IMR-90 (cell line): ENCODE measurements around the gene THADA. TPM values are rescaled to one million over a fixed set of nuclear protein-coding genes. Genes with fewer than 3 reads are reported as not detected.

ENCODE experiments used
- ATAC-seq: fragments of 200-7000 bp; cut with Tn5 transposase; 2 replicates; pipeline ENCODE4 v1.9.1; 2020; ENCODE audit warnings: low read depth, mild to moderate bottlenecking, moderate library complexity
- BruUV-seq: library from RNA; stranded (reverse); fragments of 400-500 nt; replicated peaks from 2 replicates; lab custom pipeline; 2021; lab: Mats Ljungman, UMichigan
- CTCF ChIA-PET: fragments of 300-600 bp; formaldehyde crosslinking; extraction: SDS; loops from one replicate; lab custom pipeline; 2021; ENCODE audit warnings: antibody characterized with exemption; lab: Yijun Ruan, JAX
- POLR2A ChIA-PET: fragments of 300-600 bp; sonication (Branson Sonifier 250); formaldehyde crosslinking; loops from one replicate; lab custom pipeline; 2022; ENCODE audit warnings: antibody characterized with exemption; ENCODE audit not compliant: unreplicated experiment; lab: Charles Lee
- DNase-seq: peaks from one replicate; pipeline ENCODE4 v3.0.0; 2013
- H2AFZ ChIP-seq: replicated peaks from 2 replicates; pipeline ENCODE3; 2013; ENCODE audit warnings: low read length, mild to moderate bottlenecking; ENCODE audit not compliant: poor library complexity
- H2AK5ac ChIP-seq: 2 replicates; pipeline ENCODE4 v1.6.1; 2013; ENCODE audit warnings: low read depth, low read length, inconsistent platforms
- H2AK9ac ChIP-seq: replicated peaks from 2 replicates; pipeline ENCODE3; 2013; ENCODE audit warnings: mild to moderate bottlenecking, low read depth, low read length, moderate library complexity; ENCODE audit not compliant: poor library complexity
- H2BK120ac ChIP-seq: 2 replicates; pipeline ENCODE4 v1.6.1; 2013; ENCODE audit warnings: low read depth, low read length, inconsistent platforms
- H2BK15ac ChIP-seq: 3 replicates; pipeline ENCODE4 v1.6.1; 2013; ENCODE audit warnings: low read depth, low read length, inconsistent platforms
- H2BK20ac ChIP-seq: 2 replicates; pipeline ENCODE4 v1.6.1; 2013; ENCODE audit warnings: low read depth, mild to moderate bottlenecking, inconsistent platforms, low read length, moderate library complexity
- H2BK5ac ChIP-seq: 2 replicates; pipeline ENCODE4 v1.6.1; 2013; ENCODE audit warnings: mild to moderate bottlenecking, low read depth, low read length, inconsistent platforms; ENCODE audit not compliant: poor library complexity, severe bottlenecking
- H3K14ac ChIP-seq: replicated peaks from 2 replicates; pipeline ENCODE4 v1.6.1; 2013; ENCODE audit warnings: low read depth, low read length, inconsistent platforms
- H3K18ac ChIP-seq: 2 replicates; pipeline ENCODE4 v1.6.1; 2013; ENCODE audit warnings: low read depth, low read length, control low read depth
- H3K23ac ChIP-seq: 2 replicates; pipeline ENCODE4 v1.6.1; 2013; ENCODE audit warnings: low read depth, low read length, inconsistent platforms
- H3K27ac ChIP-seq: 2 replicates; pipeline ENCODE4 v1.5.1; 2013; ENCODE audit warnings: mild to moderate bottlenecking, control low read depth, low read length; ENCODE audit not compliant: insufficient read depth
- H3K27me3 ChIP-seq: 2 replicates; pipeline ENCODE4 v1.6.1; 2013; ENCODE audit warnings: low read length; ENCODE audit not compliant: control insufficient read depth, insufficient read depth
- H3K36me3 ChIP-seq: 2 replicates; pipeline ENCODE4 v1.6.1; 2013; ENCODE audit warnings: low read length, mixed read lengths; ENCODE audit not compliant: control insufficient read depth, insufficient read depth
- H3K4ac ChIP-seq: 2 replicates; pipeline ENCODE4 v1.6.1; 2013; ENCODE audit warnings: low read depth, low read length, inconsistent platforms
- H3K4me1 ChIP-seq: 2 replicates; pipeline ENCODE4 v1.6.1; 2013; ENCODE audit warnings: low read length, mixed read lengths; ENCODE audit not compliant: control insufficient read depth, insufficient read depth
- H3K4me2 ChIP-seq: 2 replicates; pipeline ENCODE4 v1.6.1; 2013; ENCODE audit warnings: low read depth, mild to moderate bottlenecking, control low read depth, low read length, moderate library complexity
- H3K4me3 ChIP-seq: 2 replicates; pipeline ENCODE4 v1.5.1; 2013; ENCODE audit warnings: low read depth, mild to moderate bottlenecking, control low read depth, low read length, moderate library complexity; ENCODE audit not compliant: insufficient read depth
- H3K56ac ChIP-seq: 2 replicates; pipeline ENCODE4 v1.6.1; 2013; ENCODE audit warnings: low read length, inconsistent platforms; ENCODE audit not compliant: insufficient read depth; ENCODE audit errors: extremely low read depth
- H3K79me1 ChIP-seq, 2 experiments: 2 replicates each; pipeline ENCODE4 v1.6.1; 2013; ENCODE audit warnings: low read length in 2 of 2, inconsistent platforms in 1 of 2, low read depth in 1 of 2
- H3K9ac ChIP-seq: 2 replicates; pipeline ENCODE4 v1.6.1; 2013; ENCODE audit warnings: low read depth, low read length, control low read depth
- H3K9me1 ChIP-seq: 2 replicates; pipeline ENCODE4 v1.6.1; 2013; ENCODE audit warnings: low read length, inconsistent platforms; ENCODE audit not compliant: insufficient read depth
- H3K9me3 ChIP-seq: 2 replicates; pipeline ENCODE4 v1.6.1; 2013; ENCODE audit warnings: low read length; ENCODE audit not compliant: control insufficient read depth, insufficient read depth
- H4K20me1 ChIP-seq: 2 replicates; pipeline ENCODE4 v1.6.1; 2013; ENCODE audit warnings: low read length, inconsistent platforms; ENCODE audit not compliant: insufficient read depth
- H4K5ac ChIP-seq: 2 replicates; pipeline ENCODE4 v1.6.1; 2013; ENCODE audit warnings: mild to moderate bottlenecking, low read depth, low read length, control low read depth
- H4K8ac ChIP-seq, 2 experiments: 2 replicates each; pipeline ENCODE4 v1.6.1; 2013; ENCODE audit warnings: low read depth in 2 of 2, low read length in 2 of 2, control low read depth in 1 of 2, inconsistent platforms in 1 of 2
- H4K91ac ChIP-seq: 2 replicates; pipeline ENCODE4 v1.6.1; 2013; ENCODE audit warnings: low read depth, low read length, inconsistent platforms; ENCODE audit not compliant: insufficient read depth
- CEBPB ChIP-seq: IDR thresholded peaks from 2 replicates; pipeline ENCODE4 v1.6.1; 2012; ENCODE audit warnings: low read depth, low read length, improper control_type of control experiment
- CHD1 ChIP-seq: IDR thresholded peaks from 2 replicates; pipeline ENCODE4 v1.6.1; 2012; ENCODE audit warnings: low read depth, low read length, improper control_type of control experiment
- CTCF ChIP-seq: conservative IDR thresholded peaks from 2 replicates; pipeline ENCODE4 v1.5.1; 2012; ENCODE audit warnings: mild to moderate bottlenecking, low read depth, low read length, improper control_type of control experiment
- ELK1 ChIP-seq: fragments of 150-350 bp; IDR thresholded peaks from 2 replicates; pipeline ENCODE4 v1.6.1; 2016; ENCODE audit warnings: low read depth, mild to moderate bottlenecking, low read length, moderate library complexity, borderline replicate concordance
- FOS ChIP-seq: fragments of 150-350 bp; IDR thresholded peaks from 2 replicates; pipeline ENCODE4 v1.6.1; 2016; ENCODE audit warnings: low read depth, low read length
- MAFK ChIP-seq: IDR thresholded peaks from 2 replicates; pipeline ENCODE4 v1.6.1; 2012; ENCODE audit warnings: low read depth, low read length, improper control_type of control experiment
- MXI1 ChIP-seq: IDR thresholded peaks from 2 replicates; pipeline ENCODE4 v1.6.1; 2012; ENCODE audit warnings: low read depth, mild to moderate bottlenecking, low read length, moderate library complexity, borderline replicate concordance
- NFE2L2 ChIP-seq: fragments of 150-350 bp; IDR thresholded peaks from 2 replicates; pipeline ENCODE4 v1.6.1; 2016; ENCODE audit warnings: low read depth, mild to moderate bottlenecking, low read length
- POLR2A ChIP-seq: IDR thresholded peaks from 2 replicates; pipeline ENCODE4 v1.6.1; 2012; ENCODE audit warnings: mild to moderate bottlenecking, low read depth, low read length
- RAD21 ChIP-seq: IDR thresholded peaks from 2 replicates; pipeline ENCODE4 v1.6.1; 2012; ENCODE audit warnings: low read length, improper control_type of control experiment
- RCOR1 ChIP-seq: IDR thresholded peaks from 2 replicates; pipeline ENCODE4 v1.6.1; 2012; ENCODE audit warnings: mild to moderate bottlenecking, low read length, improper control_type of control experiment; ENCODE audit not compliant: insufficient replicate concordance
- RFX5 ChIP-seq: IDR thresholded peaks from 2 replicates; pipeline ENCODE4 v1.8.0; 2012; ENCODE audit warnings: low read depth, mild to moderate bottlenecking, low read length, moderate library complexity
- SMC3 ChIP-seq: fragments of 150-350 bp; IDR thresholded peaks from 2 replicates; pipeline ENCODE4 v1.6.1; 2016; ENCODE audit warnings: low read depth, mild to moderate bottlenecking, antibody characterized with exemption, low read length, moderate library complexity
- USF2 ChIP-seq: fragments of 150-350 bp; IDR thresholded peaks from 2 replicates; pipeline ENCODE4 v1.6.1; 2017; ENCODE audit warnings: mild to moderate bottlenecking, antibody characterized with exemption, low read length, low read depth
- WGBS, 2 experiments: methylation state at CpG; one replicate each; pipeline versions ENCODE4 v1.1.5 to v1.1.7; 2013; ENCODE audit warnings: missing lambda C conversion rate in 2 of 2; ENCODE audit not compliant: insufficient read length in 1 of 2; ENCODE audit errors: extremely low coverage in 2 of 2; 5-methylcytosine and 5-hydroxymethylcytosine counted together
- dilution Hi-C: fragments of 300-500 bp; cut with HindIII; formaldehyde crosslinking; loops from one replicate; pipeline ENCODE4 v1.14.3; 2018; ENCODE audit warnings: low sequenced_read_pairs; ENCODE audit not compliant: unreplicated experiment
- in situ Hi-C: fragments of 300-500 bp; cut with MboI; formaldehyde crosslinking; loops from 3 replicates; pipeline ENCODE4 v1.14.3; 2019; ENCODE audit warnings: low sequenced_read_pairs, inconsistent platforms, mixed read lengths
- intact Hi-C: fragments of 100-400 bp; cut with micrococcal nuclease; formaldehyde crosslinking; loops from 2 replicates; pipeline ENCODE4 v1.10.0; 2022
- polyA plus RNA-seq, 3 experiments: library from polyadenylated mRNA; depleted of rRNA; stranded (reverse); fragments of >200 nt; gene quantifications; 2 replicates each; pipeline ENCODE4 v1.2.3, GENCODE V29; 2012; ENCODE audit warnings: low replicate concordance in 1 of 3
- total RNA-seq: library from RNA; depleted of rRNA; stranded (reverse); fragments of >200 nt; gene quantifications from 2 replicates; pipeline ENCODE4 v1.2.3, GENCODE V29; 2012

THADA gene
- total and polyA plus RNA-seq, 2 of the 4 experiments (the other 2 are of a cell fraction): 10.5 to 21.3 TPM

DNA sequence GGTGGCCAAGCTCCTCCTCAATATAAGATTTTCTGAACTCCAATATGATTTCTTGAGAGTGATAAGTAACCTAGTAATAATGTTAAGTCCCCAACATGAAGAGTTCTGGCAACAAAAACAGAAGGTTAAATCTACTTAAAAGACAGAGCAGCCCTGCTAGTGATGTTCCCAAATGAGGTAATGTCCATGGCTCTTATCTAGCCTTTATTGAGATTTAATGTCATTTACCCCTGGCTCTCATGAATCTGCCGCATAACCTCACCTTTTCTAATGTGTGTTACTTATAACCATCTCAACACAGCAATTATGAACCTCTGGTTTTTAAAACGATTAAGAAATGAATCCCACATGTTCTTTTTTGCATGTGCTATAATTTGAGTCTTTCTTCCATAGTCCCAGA, 201.9 kb downstream of the THADA start:
- H3K4me1 ChIP-seq: peaks cover 14% of the 10 kb centered on the region
- WGBS, 2 experiments: no CpG with 5 or more reads among the region's 2 CpGs
- no peak overlapping the region for H3K4me3 ChIP-seq
- H3K18ac ChIP-seq: no peak overlapping the region
- H2AFZ ChIP-seq: no peak overlapping the region
- no peak overlapping the region for H3K4ac ChIP-seq
- BruUV-seq: no TSS peak
- H3K27ac ChIP-seq: no peak overlapping the region
- no peak overlapping the region for H4K8ac ChIP-seq
- no peak for ATAC-seq
- no peaks in the 10 kb centered on the region for H3K27me3 ChIP-seq
- H2BK20ac ChIP-seq: no peak overlapping the region
- in situ Hi-C loops (no loop called here), dilution Hi-C loops (no loop called here), intact Hi-C loops (no loop called here)
- TF ChIP-seq CHD1 (no peak), RAD21 (no peak), NFE2L2 (no peak), MXI1 (no peak), RFX5 (no peak), ELK1 (no peak), POLR2A (no peak), RCOR1 (no peak), SMC3 (no peak), CEBPB (no peak), FOS (no peak), USF2 (no peak), CTCF (no peak), MAFK (no peak)
- no peaks in the 10 kb centered on the region for H4K20me1 ChIP-seq
- no peak overlapping the region for H3K14ac ChIP-seq
- H2BK5ac ChIP-seq: no peak overlapping the region
- peaks cover 0 to 3% of the 10 kb centered on the region in 2 experiments; a peak in 1 of 4 replicates for H3K79me1 ChIP-seq
- POLR2A ChIA-PET: no interaction called here
- no peaks in the 10 kb centered on the region for H3K36me3 ChIP-seq
- H3K9ac ChIP-seq: no peak overlapping the region
- H3K56ac ChIP-seq: no peak overlapping the region
- no peak overlapping the region for H3K4me2 ChIP-seq
- no peak overlapping the region for H2AK9ac ChIP-seq
- H2AK5ac ChIP-seq: no peak overlapping the region
- no peak for DNase-seq
- no peaks in the 10 kb centered on the region for H3K9me3 ChIP-seq
- H3K23ac ChIP-seq: no peak overlapping the region
- no peak overlapping the region for H4K91ac ChIP-seq
- H2BK120ac ChIP-seq: no peak overlapping the region
- CTCF ChIA-PET: no interaction called here
- peaks cover 11% of the 10 kb centered on the region; the same call in 1 of the 2 replicates for H3K9me1 ChIP-seq
- no peak overlapping the region for H4K5ac ChIP-seq
- no peak overlapping the region for H2BK15ac ChIP-seq
